GM06990 (cell line): ENCODE measurements around the gene FUT7.
A peak's percentile ranks its signal among the peaks of the same experiment; 100 is the strongest.

Experiments
- DNase-seq: peaks from one replicate; pipeline ENCODE4 v3.0.0-alpha.2; 2011; ENCODE audit not compliant: insufficient read length; ENCODE audit errors: extremely low read depth
- H3K27me3 ChIP-seq: replicated peaks from 2 replicates; pipeline ENCODE4 v1.6.0; 2011; ENCODE audit warnings: low read length; ENCODE audit not compliant: control insufficient read depth, insufficient read depth
- H3K36me3 ChIP-seq: 2 replicates; pipeline ENCODE4 v1.5.1; 2011; ENCODE audit warnings: low read length; ENCODE audit not compliant: control insufficient read depth, insufficient read depth
- H3K4me3 ChIP-seq: replicated peaks from 2 replicates; pipeline ENCODE4 v1.5.1; 2011; ENCODE audit warnings: low read depth, mild to moderate bottlenecking, control low read depth, low read length
- CTCF ChIP-seq: IDR thresholded peaks from 2 replicates; pipeline ENCODE4 v1.5.1; 2011; ENCODE audit warnings: low read length, control low read depth, mild to moderate bottlenecking, inconsistent platforms; ENCODE audit not compliant: insufficient read depth, poor library complexity, severe bottlenecking

The FUT7 gene

GRCh38 chr9:137071282-137071681 lies 39.4 kb upstream of the FUT7 start:
- Histone ChIP-seq H3K36me3 (no peaks in the 10 kb centered on the region), H3K27me3 (no peaks in the 10 kb centered on the region), H3K4me3 (no peak overlapping the region; the same call in 1 of the 2 replicates)
- no peak for TF ChIP-seq CTCF
- DNase-seq = no peak

- Histone ChIP-seq H3K36me3 (no peaks in the 10 kb centered on the region; the same call in 1 of the 2 replicates), H3K27me3 (no peaks in the 10 kb centered on the region), H3K4me3 (peak overlapping the region; percentile 63)
- TF ChIP-seq CTCF = no peak
- DNase-seq = no peak
Measured at GRCh38 chr9:137070906-137071275, 39.0 kb upstream of the FUT7 start.

- H3K36me3 ChIP-seq = no peaks in the 10 kb centered on the region; the same call in none of the 2 replicates
- no peak for TF ChIP-seq CTCF
- H3K27me3 ChIP-seq = no peaks in the 10 kb centered on the region
- H3K4me3 ChIP-seq = peak within 1 kb of the TSS; percentile 63
- DNase-seq = peak; percentile 91
Measured at GRCh38 chr9:137070201-137070905, 38.5 kb upstream of the FUT7 start, which contains the start of gene SAPCD2. Gene SAPCD2 (minus strand): TSS chr9:137070557. CDS start chr9:137070460, 97 bp downstream.

- no peaks in the 10 kb centered on the region for H3K27me3 ChIP-seq
- TF ChIP-seq CTCF = no peak
- H3K36me3 ChIP-seq = no peaks in the 10 kb centered on the region; the same call in none of the 2 replicates
- peak overlapping the region; percentile 63 for H3K4me3 ChIP-seq
- no peak for DNase-seq
Measured at GRCh38 chr9:137069508-137070091, 37.7 kb upstream of the FUT7 start.

- no peaks in the 10 kb centered on the region; the same call in none of the 2 replicates for H3K36me3 ChIP-seq
- no peak for DNase-seq
- no peak for TF ChIP-seq CTCF
- peak overlapping the region; percentile 63 for H3K4me3 ChIP-seq
- H3K27me3 ChIP-seq = no peaks in the 10 kb centered on the region
Measured at GRCh38 chr9:137068539-137069507, 36.9 kb upstream of the FUT7 start.
